OCI-LY1 (cell line): ENCODE data around the gene TAGLN.

ENCODE experiments used
- H2AFZ ChIP-seq: fragments of 200-600 bp; sonication (generic), shearing (Covaris generic); 2 replicates; pipeline ENCODE4 v1.6.0; 2014; ENCODE audit warnings: antibody characterized with exemption, mild to moderate bottlenecking, low read length
- H3F3A ChIP-seq: fragments of 200-600 bp; sonication (generic), shearing (Covaris generic); 2 replicates; pipeline ENCODE4 v1.6.0; 2014; ENCODE audit warnings: mild to moderate bottlenecking, antibody characterized with exemption, low read length, moderate library complexity; ENCODE audit not compliant: insufficient read depth
- H3K27ac ChIP-seq: fragments of 200-600 bp; sonication (generic); 2 replicates; pipeline ENCODE4 v1.5.1; 2014; ENCODE audit warnings: low read length, mixed run types, mild to moderate bottlenecking, low read depth; ENCODE audit not compliant: poor library complexity, severe bottlenecking
- H3K27me3 ChIP-seq: fragments of 200-600 bp; sonication (generic); 2 replicates; pipeline ENCODE4 v1.6.0; 2014; ENCODE audit warnings: antibody characterized with exemption, mild to moderate bottlenecking, low read length, moderate library complexity; ENCODE audit not compliant: insufficient read depth
- H3K36me3 ChIP-seq: fragments of 200-600 bp; sonication (generic); 2 replicates; pipeline ENCODE4 v1.6.1; 2014; ENCODE audit warnings: mild to moderate bottlenecking, antibody characterized with exemption, low read length, moderate library complexity, mixed read lengths; ENCODE audit not compliant: insufficient read depth
- H3K4me1 ChIP-seq: fragments of 200-600 bp; sonication (generic); 2 replicates; pipeline ENCODE4 v1.5.1; 2014; ENCODE audit warnings: mild to moderate bottlenecking, low read length, moderate library complexity; ENCODE audit not compliant: insufficient read depth, severe bottlenecking
- H3K4me2 ChIP-seq: fragments of 200-600 bp; sonication (generic), shearing (Covaris generic); 2 replicates; pipeline ENCODE4 v1.6.1; 2014; ENCODE audit warnings: low read length
- H3K4me3 ChIP-seq: fragments of 200-600 bp; sonication (generic); 2 replicates; pipeline ENCODE4 v1.5.1; 2014; ENCODE audit warnings: low read length, low read depth, mild to moderate bottlenecking, mixed read lengths; ENCODE audit not compliant: poor library complexity, severe bottlenecking
- H3K79me2 ChIP-seq: fragments of 200-600 bp; shearing (Covaris generic); 2 replicates; pipeline ENCODE4 v1.6.1; 2016; ENCODE audit warnings: mixed run types, low read length, mixed read lengths; ENCODE audit not compliant: insufficient read depth
- H3K9ac ChIP-seq: fragments of 200-600 bp; sonication (generic), shearing (Covaris generic); 2 replicates; pipeline ENCODE4 v1.6.1; 2014; ENCODE audit warnings: mild to moderate bottlenecking, low read length, mixed read lengths
- H3K9me2 ChIP-seq: fragments of 200-600 bp; sonication (generic), shearing (Covaris generic); 2 replicates; pipeline ENCODE4 v1.6.1; 2014; ENCODE audit warnings: low read depth, mild to moderate bottlenecking, low read length, mixed read lengths
- H3K9me3 ChIP-seq: fragments of 200-600 bp; shearing (Covaris generic); 2 replicates; pipeline ENCODE4 v1.6.1; 2014; ENCODE audit warnings: low read length, mixed read lengths
- H4K20me1 ChIP-seq: fragments of 200-600 bp; sonication (generic), shearing (Covaris generic); 2 replicates; pipeline ENCODE4 v1.6.0; 2016; ENCODE audit warnings: mild to moderate bottlenecking, low read length; ENCODE audit not compliant: insufficient read depth
- EZH2 ChIP-seq: fragments of 200-600 bp; sonication (generic), shearing (Covaris generic); IDR thresholded peaks from 2 replicates; pipeline ENCODE4 v1.8.0; 2017; ENCODE audit warnings: borderline replicate concordance, mixed run types, mild to moderate bottlenecking, antibody characterized with exemption, low read length, moderate library complexity, mixed read lengths
- TF ChIP-seq, protein P1 (sequence below): fragments of 200-600 bp; sonication (generic), shearing (Covaris generic); IDR thresholded peaks from 2 replicates; pipeline ENCODE4 v1.5.1; 2017; ENCODE audit warnings: mild to moderate bottlenecking, antibody characterized with exemption, low read length, moderate library complexity, mixed read lengths

Gene TAGLN

DNA sequence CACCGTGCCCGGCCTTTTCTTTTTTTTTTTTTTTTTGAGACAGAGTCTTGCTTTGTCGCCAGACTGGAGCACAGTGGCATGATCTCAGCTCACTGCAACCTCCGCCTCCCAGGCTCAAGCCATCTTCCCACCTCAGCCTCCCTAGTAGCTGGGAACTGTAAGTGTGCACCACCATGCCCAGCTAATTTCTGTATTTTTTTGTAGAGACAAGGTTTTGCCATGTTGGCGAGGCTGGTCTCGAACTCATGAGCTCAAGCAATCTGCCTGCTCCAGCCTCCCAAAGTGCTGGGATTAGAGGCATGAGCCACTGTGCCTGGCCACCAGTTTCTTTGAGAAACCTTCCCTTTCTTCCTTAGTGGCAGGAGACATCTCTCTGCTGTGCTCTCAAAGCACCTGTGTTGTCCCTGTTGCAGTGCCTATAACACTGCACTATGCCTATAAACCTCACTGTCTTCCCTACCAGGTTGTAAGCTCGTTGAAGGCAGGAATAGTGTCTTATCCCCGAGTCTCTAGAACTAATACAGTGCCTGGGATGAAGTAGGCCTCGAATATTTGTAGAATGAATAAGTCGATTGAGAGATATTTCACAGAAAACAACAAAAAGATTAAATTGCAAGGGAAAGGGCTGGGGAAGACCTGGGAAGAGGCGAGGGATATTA lies 13.7 kb downstream of the TAGLN start:
- no peaks in the 10 kb centered on the region for H3K9me3 ChIP-seq
- no peaks in the 10 kb centered on the region for H3K79me2 ChIP-seq
- no peak overlapping the region for H3K4me3 ChIP-seq
- no peaks in the 10 kb centered on the region for H4K20me1 ChIP-seq
- H3K4me1 ChIP-seq, result no peaks in the 10 kb centered on the region
- no peaks in the 10 kb centered on the region for H3F3A ChIP-seq
- no peaks in the 10 kb centered on the region for H3K27me3 ChIP-seq
- no peak overlapping the region for H3K9ac ChIP-seq
- no peak overlapping the region for H3K4me2 ChIP-seq
- no peak overlapping the region for H2AFZ ChIP-seq
- H3K9me2 ChIP-seq, result no peaks in the 10 kb centered on the region
- H3K27ac ChIP-seq, result no peak overlapping the region
- no peak for TF ChIP-seq EZH2
- TF ChIP-seq, protein P1, sequence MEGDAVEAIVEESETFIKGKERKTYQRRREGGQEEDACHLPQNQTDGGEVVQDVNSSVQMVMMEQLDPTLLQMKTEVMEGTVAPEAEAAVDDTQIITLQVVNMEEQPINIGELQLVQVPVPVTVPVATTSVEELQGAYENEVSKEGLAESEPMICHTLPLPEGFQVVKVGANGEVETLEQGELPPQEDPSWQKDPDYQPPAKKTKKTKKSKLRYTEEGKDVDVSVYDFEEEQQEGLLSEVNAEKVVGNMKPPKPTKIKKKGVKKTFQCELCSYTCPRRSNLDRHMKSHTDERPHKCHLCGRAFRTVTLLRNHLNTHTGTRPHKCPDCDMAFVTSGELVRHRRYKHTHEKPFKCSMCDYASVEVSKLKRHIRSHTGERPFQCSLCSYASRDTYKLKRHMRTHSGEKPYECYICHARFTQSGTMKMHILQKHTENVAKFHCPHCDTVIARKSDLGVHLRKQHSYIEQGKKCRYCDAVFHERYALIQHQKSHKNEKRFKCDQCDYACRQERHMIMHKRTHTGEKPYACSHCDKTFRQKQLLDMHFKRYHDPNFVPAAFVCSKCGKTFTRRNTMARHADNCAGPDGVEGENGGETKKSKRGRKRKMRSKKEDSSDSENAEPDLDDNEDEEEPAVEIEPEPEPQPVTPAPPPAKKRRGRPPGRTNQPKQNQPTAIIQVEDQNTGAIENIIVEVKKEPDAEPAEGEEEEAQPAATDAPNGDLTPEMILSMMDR, result no peak
- H3K36me3 ChIP-seq, result peaks cover 33% of the 10 kb centered on the region

DNA sequence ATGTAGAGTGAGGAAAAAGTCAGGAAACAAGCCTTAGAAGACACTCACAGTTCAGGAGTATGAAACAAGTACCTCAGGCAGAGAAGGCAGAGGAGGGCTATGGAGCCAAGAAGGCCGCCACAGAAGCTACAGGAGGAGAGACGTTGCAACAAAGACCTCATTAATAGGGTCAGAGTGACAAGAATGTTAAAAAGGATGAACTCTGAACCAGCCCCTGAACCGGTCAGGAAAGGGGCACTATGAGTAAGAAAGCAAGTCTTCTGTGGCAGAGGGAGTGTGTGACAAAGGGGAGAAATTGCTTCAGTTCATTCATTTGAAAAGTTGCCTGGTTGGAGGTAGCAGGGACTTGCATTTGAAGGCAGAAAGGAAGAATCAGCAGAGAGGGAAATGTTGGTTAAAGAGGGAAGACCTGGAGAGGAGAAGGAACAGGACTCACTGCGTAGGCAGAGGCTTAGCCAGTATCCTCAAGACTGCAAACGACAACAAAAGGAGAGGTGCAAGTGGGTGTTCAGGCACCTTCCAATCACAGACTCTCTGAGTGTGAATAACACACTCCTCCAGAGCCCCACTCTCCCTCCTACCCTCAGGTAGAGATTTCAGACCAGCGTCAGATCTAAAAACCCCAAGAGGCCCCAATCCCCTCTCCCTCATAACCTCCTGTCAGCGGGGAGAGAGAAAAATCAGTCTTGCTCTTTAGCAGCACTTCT lies 15.4 kb downstream of the TAGLN start:
- H3K9ac ChIP-seq, result no peak overlapping the region
- no peak overlapping the region for H3K27ac ChIP-seq
- H3K4me3 ChIP-seq, result no peak overlapping the region
- H3K27me3 ChIP-seq, result no peaks in the 10 kb centered on the region
- H2AFZ ChIP-seq, result no peak overlapping the region
- peaks cover 48% of the 10 kb centered on the region for H3K36me3 ChIP-seq
- no peaks in the 10 kb centered on the region for H3K4me1 ChIP-seq
- H4K20me1 ChIP-seq, result no peaks in the 10 kb centered on the region
- H3K9me2 ChIP-seq, result no peaks in the 10 kb centered on the region
- H3F3A ChIP-seq, result no peaks in the 10 kb centered on the region
- no peak overlapping the region for H3K4me2 ChIP-seq
- no peaks in the 10 kb centered on the region for H3K9me3 ChIP-seq
- H3K79me2 ChIP-seq, result no peaks in the 10 kb centered on the region
- TF ChIP-seq, protein P1, result no peak
- no peak for TF ChIP-seq EZH2

DNA sequence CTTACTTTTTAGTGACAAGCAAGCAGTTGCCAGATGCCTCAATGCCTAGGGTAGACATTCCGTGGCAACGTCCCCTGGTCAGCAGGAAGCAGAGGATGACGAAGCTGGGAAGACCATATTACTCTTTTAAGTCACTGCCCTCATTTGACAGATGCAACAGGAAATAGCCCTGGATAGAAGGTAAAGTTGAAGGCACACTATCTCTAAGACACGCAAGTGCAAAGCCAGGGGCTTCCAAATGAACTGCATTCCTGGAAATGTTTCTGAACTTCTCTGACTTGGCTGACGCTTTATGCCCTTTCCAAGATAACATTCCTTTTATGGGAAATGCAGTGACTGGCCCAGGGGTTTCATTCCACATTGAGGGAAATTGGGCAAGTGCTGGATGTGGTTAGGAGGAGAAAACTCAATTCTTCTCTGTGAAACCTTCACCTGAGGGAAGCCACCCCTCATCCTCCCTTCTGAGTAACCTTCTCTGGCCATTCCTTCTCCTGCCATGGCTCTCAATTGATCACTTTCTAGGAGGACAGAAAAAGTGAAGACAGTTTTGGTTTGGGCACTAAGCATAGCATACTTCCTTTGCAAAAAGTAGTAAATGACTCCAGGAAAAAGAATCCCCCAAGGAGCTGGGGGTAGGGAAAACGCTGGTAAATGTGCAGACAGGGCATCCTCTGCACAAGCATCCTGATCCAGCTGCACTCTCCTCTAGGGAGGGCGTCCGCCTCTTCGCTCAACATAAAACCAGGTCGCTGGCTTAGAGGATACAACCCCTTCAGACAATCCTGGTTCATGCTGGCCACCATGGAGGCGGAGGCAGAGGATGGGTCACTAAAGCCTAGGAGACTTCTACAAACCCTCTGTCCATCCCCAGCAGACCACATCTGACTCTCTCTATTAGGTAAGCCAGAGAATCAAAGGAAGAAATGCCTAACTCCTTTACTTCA lies 18.2 kb downstream of the TAGLN start:
- Histone ChIP-seq H4K20me1 (no peaks in the 10 kb centered on the region), H3K4me2 (no peak overlapping the region), H3K4me1 (no peaks in the 10 kb centered on the region), H3K79me2 (no peaks in the 10 kb centered on the region), H3K9ac (no peak overlapping the region), H2AFZ (no peak overlapping the region), H3K27ac (no peak overlapping the region), H3K9me2 (no peaks in the 10 kb centered on the region), H3K36me3 (peaks cover 66% of the 10 kb centered on the region), H3K4me3 (no peak overlapping the region), H3K9me3 (no peaks in the 10 kb centered on the region), H3F3A (no peaks in the 10 kb centered on the region), H3K27me3 (no peaks in the 10 kb centered on the region)
- TF ChIP-seq, protein P1, result no peak
- TF ChIP-seq EZH2, result no peak
